GM23338 (cell line): ENCODE data around the gene FAM227B. TPM values are rescaled to one million over a fixed set of nuclear protein-coding genes. Genes with fewer than 3 reads are reported as not detected.

Experiments
- ATAC-seq: fragments of 200-7000 bp; cut with Tn5 transposase; 3 replicates; pipeline ENCODE4 v1.9.1; 2020
- DNase-seq: peaks from one replicate; pipeline ENCODE4 v3.0.0-alpha.2; 2015; ENCODE audit warnings: low spot score
- H2AFZ ChIP-seq: fragments of 200-600 bp; sonication (generic); 2 replicates; pipeline ENCODE4 v1.8.0; 2016; ENCODE audit warnings: antibody characterized with exemption, mild to moderate bottlenecking, moderate library complexity
- H3F3A ChIP-seq: fragments of 200-600 bp; sonication (generic); replicated peaks from 2 replicates; pipeline ENCODE4 v1.8.0; 2017; ENCODE audit warnings: antibody characterized with exemption, mixed run types, low read depth
- H3K27ac ChIP-seq: fragments of 200-600 bp; sonication (generic); 2 replicates; pipeline ENCODE4 v1.6.1; 2016; ENCODE audit warnings: low read depth
- H3K27me3 ChIP-seq: fragments of 200-600 bp; sonication (generic); 2 replicates; pipeline ENCODE4 v1.8.0; 2016; ENCODE audit warnings: mild to moderate bottlenecking, mixed run types, moderate library complexity; ENCODE audit not compliant: insufficient read depth
- H3K36me3 ChIP-seq: fragments of 200-600 bp; sonication (generic); 2 replicates; pipeline ENCODE4 v1.8.0; 2016; ENCODE audit warnings: mild to moderate bottlenecking; ENCODE audit not compliant: insufficient read depth
- H3K4me1 ChIP-seq: fragments of 200-600 bp; sonication (generic); 2 replicates; pipeline ENCODE4 v1.8.0; 2016; ENCODE audit warnings: mild to moderate bottlenecking, moderate library complexity; ENCODE audit not compliant: insufficient read depth
- H3K4me2 ChIP-seq: fragments of 200-600 bp; sonication (generic); 2 replicates; pipeline ENCODE4 v1.7.1; 2017; ENCODE audit warnings: mixed run types
- H3K4me3 ChIP-seq: fragments of 200-600 bp; sonication (generic); 2 replicates; pipeline ENCODE4 v1.6.1; 2016; ENCODE audit warnings: mixed run types
- H3K79me2 ChIP-seq: fragments of 200-600 bp; sonication (generic); replicated peaks from 2 replicates; pipeline ENCODE4 v1.8.0; 2017; ENCODE audit warnings: mild to moderate bottlenecking; ENCODE audit not compliant: insufficient read depth
- H3K9me2 ChIP-seq: fragments of 200-600 bp; sonication (generic); 2 replicates; pipeline ENCODE4 v1.8.0; 2017; ENCODE audit not compliant: insufficient read depth
- H4K20me1 ChIP-seq: fragments of 200-600 bp; sonication (generic); replicated peaks from 2 replicates; pipeline ENCODE4 v1.8.0; 2017; ENCODE audit warnings: mild to moderate bottlenecking; ENCODE audit not compliant: insufficient read depth
- H3K27ac Mint-ChIP-seq: 2 replicates; pipeline ENCODE4 v1.8.0; 2020; ENCODE audit warnings: inconsistent platforms, mild to moderate bottlenecking, moderate library complexity, mixed read lengths
- H3K27me3 Mint-ChIP-seq: 3 replicates; pipeline ENCODE4 v1.8.0; 2022; ENCODE audit warnings: low read depth, mild to moderate bottlenecking, moderate library complexity, mixed read lengths, inconsistent platforms; ENCODE audit not compliant: insufficient read depth, poor library complexity
- H3K36me3 Mint-ChIP-seq: 3 replicates; pipeline ENCODE4 v1.8.0; 2021; ENCODE audit warnings: low read depth, mild to moderate bottlenecking, inconsistent platforms, moderate library complexity, mixed read lengths
- H3K4me1 Mint-ChIP-seq: 3 replicates; pipeline ENCODE4 v1.8.0; 2020; ENCODE audit warnings: mild to moderate bottlenecking, inconsistent platforms, mixed read lengths
- H3K4me3 Mint-ChIP-seq: 3 replicates; pipeline ENCODE4 v1.8.0; 2021; ENCODE audit warnings: moderate library complexity, mild to moderate bottlenecking, inconsistent platforms, mixed read lengths
- H3K9me3 Mint-ChIP-seq: 3 replicates; pipeline ENCODE4 v1.8.0; 2020; ENCODE audit warnings: moderate library complexity, mild to moderate bottlenecking, inconsistent platforms, mixed read lengths
- CREB1 ChIP-seq: fragments of 250-450 bp; sonication (Bioruptor Pico); IDR thresholded peaks from 2 replicates; pipeline ENCODE4 v1.5.0; 2020; ENCODE audit warnings: low read depth, mild to moderate bottlenecking, moderate library complexity
- CTCF ChIP-seq, 2 experiments: fragments of 200-600 bp in 1 of 2; sonication (generic) in 1 of 2; conservative IDR thresholded peaks; 2 replicates each; pipeline versions ENCODE4 v1.5.1 to v1.6.1; 2016 to 2017; ENCODE audit warnings: antibody characterized with exemption in 2 of 2, low read depth in 2 of 2, mild to moderate bottlenecking in 2 of 2, moderate library complexity in 1 of 2
- ETS1 ChIP-seq: IDR thresholded peaks from 2 replicates; pipeline ENCODE4 v1.6.1; 2016; ENCODE audit warnings: antibody characterized with exemption
- EZH2phosphoT487 ChIP-seq: fragments of 200-600 bp; sonication (generic); IDR thresholded peaks from one replicate; pipeline ENCODE4 v1.8.1; 2018; ENCODE audit warnings: antibody characterized with exemption; ENCODE audit not compliant: unreplicated experiment
- POLR2AphosphoS5 ChIP-seq: IDR thresholded peaks from 2 replicates; pipeline ENCODE4 v1.6.1; 2016; ENCODE audit warnings: antibody characterized with exemption, low read depth
- ZNF114 ChIP-seq: fragments of 250-450 bp; sonication (Bioruptor Pico); IDR thresholded peaks from 2 replicates; pipeline ENCODE4 v1.5.0; 2020; ENCODE audit warnings: mild to moderate bottlenecking, moderate library complexity
- polyA plus RNA-seq: library from polyadenylated mRNA; unstranded; fragments of >200 nt; fragmentation: Nextera tagmentation; extraction: Ambion mirVana; gene quantifications from 2 replicates; pipeline ENCODE4 v1.2.1, GENCODE V29; 2016
- total RNA-seq: library from RNA; depleted of rRNA; stranded (reverse); fragments of >200 nt; shearing (Covaris generic); gene quantifications from 2 replicates; pipeline ENCODE4 v1.2.3, GENCODE V29; 2014
- TF ChIP-seq, protein P1 (sequence below): IDR thresholded peaks from one replicate; pipeline ENCODE4 v1.6.1; 2018; ENCODE audit warnings: antibody characterized with exemption; ENCODE audit not compliant: unreplicated experiment

The FAM227B gene
- total and polyA plus RNA-seq, 2 experiments from 2014 or later, result 2.6 to 10.2 TPM

GRCh38 chr15:49309889-49310288 lies 310.7 kb downstream of the FAM227B start (continued):
- TF ChIP-seq, protein P1, sequence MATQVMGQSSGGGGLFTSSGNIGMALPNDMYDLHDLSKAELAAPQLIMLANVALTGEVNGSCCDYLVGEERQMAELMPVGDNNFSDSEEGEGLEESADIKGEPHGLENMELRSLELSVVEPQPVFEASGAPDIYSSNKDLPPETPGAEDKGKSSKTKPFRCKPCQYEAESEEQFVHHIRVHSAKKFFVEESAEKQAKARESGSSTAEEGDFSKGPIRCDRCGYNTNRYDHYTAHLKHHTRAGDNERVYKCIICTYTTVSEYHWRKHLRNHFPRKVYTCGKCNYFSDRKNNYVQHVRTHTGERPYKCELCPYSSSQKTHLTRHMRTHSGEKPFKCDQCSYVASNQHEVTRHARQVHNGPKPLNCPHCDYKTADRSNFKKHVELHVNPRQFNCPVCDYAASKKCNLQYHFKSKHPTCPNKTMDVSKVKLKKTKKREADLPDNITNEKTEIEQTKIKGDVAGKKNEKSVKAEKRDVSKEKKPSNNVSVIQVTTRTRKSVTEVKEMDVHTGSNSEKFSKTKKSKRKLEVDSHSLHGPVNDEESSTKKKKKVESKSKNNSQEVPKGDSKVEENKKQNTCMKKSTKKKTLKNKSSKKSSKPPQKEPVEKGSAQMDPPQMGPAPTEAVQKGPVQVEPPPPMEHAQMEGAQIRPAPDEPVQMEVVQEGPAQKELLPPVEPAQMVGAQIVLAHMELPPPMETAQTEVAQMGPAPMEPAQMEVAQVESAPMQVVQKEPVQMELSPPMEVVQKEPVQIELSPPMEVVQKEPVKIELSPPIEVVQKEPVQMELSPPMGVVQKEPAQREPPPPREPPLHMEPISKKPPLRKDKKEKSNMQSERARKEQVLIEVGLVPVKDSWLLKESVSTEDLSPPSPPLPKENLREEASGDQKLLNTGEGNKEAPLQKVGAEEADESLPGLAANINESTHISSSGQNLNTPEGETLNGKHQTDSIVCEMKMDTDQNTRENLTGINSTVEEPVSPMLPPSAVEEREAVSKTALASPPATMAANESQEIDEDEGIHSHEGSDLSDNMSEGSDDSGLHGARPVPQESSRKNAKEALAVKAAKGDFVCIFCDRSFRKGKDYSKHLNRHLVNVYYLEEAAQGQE, result no peak
- TF ChIP-seq CREB1 (CRISPR knock-in tag) (no peak), EZH2phosphoT487 (no peak), ETS1 (no peak), CTCF (conservative IDR thresholded peaks at IDR 0.05; ENCODE audit: low read depth in 2 of 2) (no peak), ZNF114 (CRISPR knock-in tag) (no peak)

DNA sequence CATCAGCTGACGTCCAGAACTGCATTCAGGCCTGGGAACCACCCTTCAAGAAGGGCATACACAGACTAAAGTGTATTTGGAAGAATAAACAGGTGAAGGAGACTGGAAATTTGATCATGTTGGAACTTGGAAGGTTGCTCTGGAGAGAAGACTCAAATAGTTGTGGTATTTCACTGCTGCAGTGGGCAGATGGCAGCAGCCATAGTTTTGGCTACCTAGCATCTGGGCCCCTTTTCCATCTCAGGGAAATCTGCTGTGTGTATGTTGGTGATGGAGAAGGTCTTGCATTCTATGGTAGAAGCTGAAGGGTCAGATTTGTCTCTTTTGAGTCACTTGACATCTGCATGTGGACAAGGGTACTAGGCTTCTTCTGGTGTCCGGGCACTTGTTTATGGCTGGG lies 311.9 kb downstream of the FAM227B start:
- H3F3A ChIP-seq, result no peaks in the 10 kb centered on the region
- ATAC-seq (no peak), DNase-seq (no peak)
- Mint-ChIP-seq H3K27me3 (no peaks in the 10 kb centered on the region), H3K4me3 (no peak overlapping the region), H3K4me1 (no peaks in the 10 kb centered on the region), H3K36me3 (no peaks in the 10 kb centered on the region; the same call in 2 of the 3 replicates), H3K27ac (no peak overlapping the region), H3K9me3 (no peaks in the 10 kb centered on the region)
- H3K4me3 ChIP-seq, result no peak overlapping the region
- no peaks in the 10 kb centered on the region for H3K4me1 ChIP-seq
- no peak overlapping the region for H2AFZ ChIP-seq
- H3K79me2 ChIP-seq, result no peaks in the 10 kb centered on the region
- no peaks in the 10 kb centered on the region for H3K36me3 ChIP-seq
- H4K20me1 ChIP-seq, result no peaks in the 10 kb centered on the region
- no peak for TF ChIP-seq CTCF (conservative IDR thresholded peaks at IDR 0.05; ENCODE audit: low read depth in 2 of 2)
- TF ChIP-seq, protein P1, result no peak
- no peak for TF ChIP-seq POLR2AphosphoS5
- TF ChIP-seq CREB1 (CRISPR knock-in tag), result no peak
- peaks cover 13% of the 10 kb centered on the region for H3K9me2 ChIP-seq
- H3K27me3 ChIP-seq, result no peaks in the 10 kb centered on the region
- H3K4me2 ChIP-seq, result no peak overlapping the region
- no peak overlapping the region for H3K27ac ChIP-seq
